Epithelial cell of esophagus (primary cell): ENCODE results near the gene CFAP92.

Experiments used
- DNase-seq: peaks from one replicate; pipeline ENCODE4 v3.0.0; 2010; ENCODE audit warnings: low read depth
- H3K4me3 ChIP-seq: 2 replicates; pipeline ENCODE4 v1.5.1; 2011; ENCODE audit warnings: mild to moderate bottlenecking, low read length, control low read depth
- TF ChIP-seq, protein P1 (sequence below): IDR thresholded peaks from 2 replicates; pipeline ENCODE4 v1.5.1; 2011; ENCODE audit warnings: low read depth, mild to moderate bottlenecking, low read length, control low read depth, inconsistent platforms; ENCODE audit not compliant: insufficient read depth; ENCODE audit errors: missing control alignments

CFAP92 gene

GRCh38 chr3:128878011-128878457 lies 115.8 kb downstream of the CFAP92 start:
- DNase-seq = no peak
- TF ChIP-seq, protein P1, sequence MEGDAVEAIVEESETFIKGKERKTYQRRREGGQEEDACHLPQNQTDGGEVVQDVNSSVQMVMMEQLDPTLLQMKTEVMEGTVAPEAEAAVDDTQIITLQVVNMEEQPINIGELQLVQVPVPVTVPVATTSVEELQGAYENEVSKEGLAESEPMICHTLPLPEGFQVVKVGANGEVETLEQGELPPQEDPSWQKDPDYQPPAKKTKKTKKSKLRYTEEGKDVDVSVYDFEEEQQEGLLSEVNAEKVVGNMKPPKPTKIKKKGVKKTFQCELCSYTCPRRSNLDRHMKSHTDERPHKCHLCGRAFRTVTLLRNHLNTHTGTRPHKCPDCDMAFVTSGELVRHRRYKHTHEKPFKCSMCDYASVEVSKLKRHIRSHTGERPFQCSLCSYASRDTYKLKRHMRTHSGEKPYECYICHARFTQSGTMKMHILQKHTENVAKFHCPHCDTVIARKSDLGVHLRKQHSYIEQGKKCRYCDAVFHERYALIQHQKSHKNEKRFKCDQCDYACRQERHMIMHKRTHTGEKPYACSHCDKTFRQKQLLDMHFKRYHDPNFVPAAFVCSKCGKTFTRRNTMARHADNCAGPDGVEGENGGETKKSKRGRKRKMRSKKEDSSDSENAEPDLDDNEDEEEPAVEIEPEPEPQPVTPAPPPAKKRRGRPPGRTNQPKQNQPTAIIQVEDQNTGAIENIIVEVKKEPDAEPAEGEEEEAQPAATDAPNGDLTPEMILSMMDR = no peak
- H3K4me3 ChIP-seq = peak overlapping the region; percentile 98

GRCh38 chr3:128875556-128876120 lies 118.2 kb downstream of the CFAP92 start:
- TF ChIP-seq, protein P1 = peak; percentile 46
- peak; percentile 21 for DNase-seq
- H3K4me3 ChIP-seq = no peak overlapping the region

GRCh38 chr3:128874481-128875180 lies 119.2 kb downstream of the CFAP92 start:
- H3K4me3 ChIP-seq = no peak overlapping the region
- TF ChIP-seq, protein P1 = no peak
- DNase-seq = no peak

- DNase-seq = peak; percentile 75
- no peak overlapping the region for H3K4me3 ChIP-seq
- TF ChIP-seq, protein P1 = no peak
Observed at GRCh38 chr3:128873244-128874022, 120.4 kb downstream of the CFAP92 start.

DNA sequence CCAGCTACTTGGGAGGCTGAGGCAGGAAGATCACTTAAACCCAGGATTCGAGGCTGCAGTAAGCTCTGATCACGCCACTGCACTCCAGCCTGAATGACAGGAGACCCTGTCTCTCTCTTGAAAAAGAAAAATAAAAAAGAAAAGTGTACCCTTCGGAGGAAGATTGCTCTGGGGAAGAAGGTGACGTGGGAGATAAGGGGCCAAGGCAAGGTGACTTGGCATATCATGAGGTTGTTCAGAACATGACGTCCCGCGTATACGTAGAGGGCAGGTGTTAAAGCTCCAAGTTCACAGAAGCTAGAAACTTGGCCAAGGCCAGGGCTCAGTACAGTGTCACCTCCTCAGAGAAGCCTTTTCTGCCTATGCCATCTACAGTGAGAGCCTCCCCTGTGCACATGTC lies 121.1 kb downstream of the CFAP92 start:
- no peak for DNase-seq
- TF ChIP-seq, protein P1 = no peak
- no peak overlapping the region for H3K4me3 ChIP-seq

- no peak overlapping the region for H3K4me3 ChIP-seq
- TF ChIP-seq, protein P1 = no peak
- DNase-seq = no peak
Observed at GRCh38 chr3:128872282-128872681, 121.6 kb downstream of the CFAP92 start.

DNA sequence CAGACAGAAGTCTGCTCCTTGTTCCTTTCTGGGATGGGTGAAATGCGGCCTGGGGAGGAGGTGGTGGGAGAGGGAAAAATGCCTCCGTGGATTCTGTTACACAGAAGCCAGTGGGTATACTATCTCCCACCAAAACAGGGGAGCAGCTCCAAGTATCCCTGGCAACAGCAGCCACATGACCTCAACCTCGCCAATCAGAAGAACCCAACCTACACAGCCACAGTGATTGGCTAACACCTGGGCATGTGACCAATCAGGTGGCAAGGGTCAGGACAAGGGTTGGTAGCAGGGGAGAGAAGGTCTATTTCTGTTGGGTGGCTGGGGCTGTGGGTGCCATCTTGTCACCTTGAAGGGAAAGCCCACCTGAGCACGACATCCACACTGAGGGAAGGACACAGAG lies 123.5 kb downstream of the CFAP92 start:
- H3K4me3 ChIP-seq = no peak overlapping the region
- no peak for DNase-seq
- TF ChIP-seq, protein P1 = no peak
